ENCODE results near the gene IVD. TPM values are rescaled to one million over a fixed set of nuclear protein-coding genes. Genes with fewer than 3 reads are reported as not detected.

Gene IVD
- total and polyA plus RNA-seq, 9 of the 15 experiments (the other 6 are each of a cell fraction or from before 2014, with no cell fraction given), result 0.15 to 4.5 (median 2.4) TPM

DNA sequence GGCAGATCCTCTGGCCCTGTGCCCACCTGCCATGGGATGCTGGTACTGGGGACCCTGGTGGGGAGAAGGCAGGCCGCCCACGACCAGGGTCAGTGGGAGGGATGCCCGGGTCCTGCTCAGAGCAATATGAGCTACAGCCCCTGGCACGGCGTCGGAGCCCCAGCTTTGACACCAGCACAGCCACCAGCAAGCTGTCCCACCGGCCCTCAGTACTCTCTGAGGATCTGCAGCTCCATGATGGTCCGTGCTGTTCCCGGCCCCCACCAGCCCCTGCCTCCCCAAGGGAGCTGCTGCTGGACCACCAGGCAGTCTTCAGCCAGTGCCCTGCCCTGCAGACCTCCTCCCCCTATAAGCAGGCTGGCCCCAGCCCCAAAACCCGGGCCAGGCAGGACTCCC lies 36.1 kb upstream of the IVD start:
- Histone ChIP-seq H3K4me2 (ENCODE audit: insufficient read depth, low read length) (no peak overlapping the region), H3K36me3 (ENCODE audit: control insufficient read depth, insufficient read depth, low read length) (no peaks in the 10 kb centered on the region), H3K27ac (ENCODE audit: extremely low read depth, low read depth, low read length) (no peak overlapping the region), H3K9me3 (replicated peaks; ENCODE audit: control insufficient read depth, insufficient read depth, low read depth, low read length) (no peaks in the 10 kb centered on the region), H3K4me1 (replicated peaks in 1 of 2; ENCODE audit: control insufficient read depth in 2 of 2, insufficient read depth in 2 of 2, low read length in 2 of 2) (peaks cover 6 to 37% of the 10 kb centered on the region in 2 experiments), H3K79me2 (ENCODE audit: control insufficient read depth, insufficient read depth, low read length) (no peaks in the 10 kb centered on the region), H3K4me3 (no peak overlapping the region), H3K9ac (ENCODE audit: insufficient read depth in 1 of 2, low read depth in 2 of 2, low read length in 2 of 2) (peak overlapping the region in 1 of 2 experiments; percentile 52; a peak in 1 of 4 replicates), H2AFZ (ENCODE audit: low read depth, low read length) (no peak overlapping the region), H3K27me3 (ENCODE audit: control insufficient read depth in 2 of 2, insufficient read depth in 2 of 2, low read length in 2 of 2) (peaks cover 0 to 16% of the 10 kb centered on the region in 2 experiments; a peak in 3 of 5 replicates), H3K9me1 (ENCODE audit: control insufficient read depth, insufficient read depth, low read length) (no peaks in the 10 kb centered on the region), H4K20me1 (replicated peaks; ENCODE audit: control insufficient read depth, insufficient read depth, low read length) (no peaks in the 10 kb centered on the region)
- CTCF ChIA-PET (ENCODE audit: low intra/inter-chr PET ratio), result interaction anchor here (3.6 kb wide), 1 partner anchor 52 kb away, joined by 23 read pairs; no protein-coding TSS in a partner anchor
- in situ Hi-C loops (cut with MboI), result no loop called here
- TF ChIP-seq, protein P1, sequence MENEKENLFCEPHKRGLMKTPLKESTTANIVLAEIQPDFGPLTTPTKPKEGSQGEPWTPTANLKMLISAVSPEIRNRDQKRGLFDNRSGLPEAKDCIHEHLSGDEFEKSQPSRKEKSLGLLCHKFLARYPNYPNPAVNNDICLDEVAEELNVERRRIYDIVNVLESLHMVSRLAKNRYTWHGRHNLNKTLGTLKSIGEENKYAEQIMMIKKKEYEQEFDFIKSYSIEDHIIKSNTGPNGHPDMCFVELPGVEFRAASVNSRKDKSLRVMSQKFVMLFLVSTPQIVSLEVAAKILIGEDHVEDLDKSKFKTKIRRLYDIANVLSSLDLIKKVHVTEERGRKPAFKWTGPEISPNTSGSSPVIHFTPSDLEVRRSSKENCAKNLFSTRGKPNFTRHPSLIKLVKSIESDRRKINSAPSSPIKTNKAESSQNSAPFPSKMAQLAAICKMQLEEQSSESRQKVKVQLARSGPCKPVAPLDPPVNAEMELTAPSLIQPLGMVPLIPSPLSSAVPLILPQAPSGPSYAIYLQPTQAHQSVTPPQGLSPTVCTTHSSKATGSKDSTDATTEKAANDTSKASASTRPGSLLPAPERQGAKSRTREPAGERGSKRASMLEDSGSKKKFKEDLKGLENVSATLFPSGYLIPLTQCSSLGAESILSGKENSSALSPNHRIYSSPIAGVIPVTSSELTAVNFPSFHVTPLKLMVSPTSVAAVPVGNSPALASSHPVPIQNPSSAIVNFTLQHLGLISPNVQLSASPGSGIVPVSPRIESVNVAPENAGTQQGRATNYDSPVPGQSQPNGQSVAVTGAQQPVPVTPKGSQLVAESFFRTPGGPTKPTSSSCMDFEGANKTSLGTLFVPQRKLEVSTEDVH (IDR thresholded peaks at IDR 0.05; ENCODE audit: low read depth, partially characterized antibody), result no peak
- TF ChIP-seq, protein P2, sequence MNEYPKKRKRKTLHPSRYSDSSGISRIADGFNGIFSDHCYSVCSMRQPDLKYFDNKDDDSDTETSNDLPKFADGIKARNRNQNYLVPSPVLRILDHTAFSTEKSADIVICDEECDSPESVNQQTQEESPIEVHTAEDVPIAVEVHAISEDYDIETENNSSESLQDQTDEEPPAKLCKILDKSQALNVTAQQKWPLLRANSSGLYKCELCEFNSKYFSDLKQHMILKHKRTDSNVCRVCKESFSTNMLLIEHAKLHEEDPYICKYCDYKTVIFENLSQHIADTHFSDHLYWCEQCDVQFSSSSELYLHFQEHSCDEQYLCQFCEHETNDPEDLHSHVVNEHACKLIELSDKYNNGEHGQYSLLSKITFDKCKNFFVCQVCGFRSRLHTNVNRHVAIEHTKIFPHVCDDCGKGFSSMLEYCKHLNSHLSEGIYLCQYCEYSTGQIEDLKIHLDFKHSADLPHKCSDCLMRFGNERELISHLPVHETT (CRISPR knock-in tag; conservative IDR thresholded peaks at IDR 0.05 in 1 of 2, IDR thresholded peaks at IDR 0.05 in 1 of 2), result no peak
- no peak for TF ChIP-seq ZNF780A (CRISPR knock-in tag; IDR thresholded peaks at IDR 0.05)
- TF ChIP-seq, protein P3, sequence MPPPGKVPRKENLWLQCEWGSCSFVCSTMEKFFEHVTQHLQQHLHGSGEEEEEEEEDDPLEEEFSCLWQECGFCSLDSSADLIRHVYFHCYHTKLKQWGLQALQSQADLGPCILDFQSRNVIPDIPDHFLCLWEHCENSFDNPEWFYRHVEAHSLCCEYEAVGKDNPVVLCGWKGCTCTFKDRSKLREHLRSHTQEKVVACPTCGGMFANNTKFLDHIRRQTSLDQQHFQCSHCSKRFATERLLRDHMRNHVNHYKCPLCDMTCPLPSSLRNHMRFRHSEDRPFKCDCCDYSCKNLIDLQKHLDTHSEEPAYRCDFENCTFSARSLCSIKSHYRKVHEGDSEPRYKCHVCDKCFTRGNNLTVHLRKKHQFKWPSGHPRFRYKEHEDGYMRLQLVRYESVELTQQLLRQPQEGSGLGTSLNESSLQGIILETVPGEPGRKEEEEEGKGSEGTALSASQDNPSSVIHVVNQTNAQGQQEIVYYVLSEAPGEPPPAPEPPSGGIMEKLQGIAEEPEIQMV (tag; conservative IDR thresholded peaks at IDR 0.05; ENCODE audit: low read depth), result no peak
- TF ChIP-seq, protein P4, sequence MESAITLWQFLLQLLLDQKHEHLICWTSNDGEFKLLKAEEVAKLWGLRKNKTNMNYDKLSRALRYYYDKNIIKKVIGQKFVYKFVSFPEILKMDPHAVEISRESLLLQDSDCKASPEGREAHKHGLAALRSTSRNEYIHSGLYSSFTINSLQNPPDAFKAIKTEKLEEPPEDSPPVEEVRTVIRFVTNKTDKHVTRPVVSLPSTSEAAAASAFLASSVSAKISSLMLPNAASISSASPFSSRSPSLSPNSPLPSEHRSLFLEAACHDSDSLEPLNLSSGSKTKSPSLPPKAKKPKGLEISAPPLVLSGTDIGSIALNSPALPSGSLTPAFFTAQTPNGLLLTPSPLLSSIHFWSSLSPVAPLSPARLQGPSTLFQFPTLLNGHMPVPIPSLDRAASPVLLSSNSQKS (CRISPR knock-in tag; IDR thresholded peaks at IDR 0.05), result no peak
- no peak for TF ChIP-seq COPS2 (conservative IDR thresholded peaks at IDR 0.05)
- TF ChIP-seq RBM17 (IDR thresholded peaks at IDR 0.05; ENCODE audit: borderline replicate concordance, low read depth, low read length), result no peak
- DNase-seq (ENCODE audit: extremely low read depth in 1 of 4, low spot score in 3 of 4) (no peak), ATAC-seq (no peak), FAIRE-seq (no peak)
- POLR2A ChIA-PET, result interaction anchor here (1.2 to 1.5 kb wide), 3 partner anchors 10 to 41 kb away, joined by 3 to 5 read pairs (median 4); partner anchors contain the start of gene PHGR1
- 24% methylated on average over 10 of the region's 10 CpGs for WGBS (ENCODE audit: insufficient coverage, low coverage, missing lambda C conversion rate)
- no TSS peak for BruUV-seq (replicated peaks)
- intact Hi-C loops (cut with micrococcal nuclease), result no loop called here
